ES-I3 (cell line): ENCODE data around the gene TXNRD1.
"Not testable (repeated sequence)": the region's sequence is repeated elsewhere in the genome, so short reads cannot be mapped to it uniquely, and the experiment has no call there.

Experiments
- H3K36me3 ChIP-seq: 2 replicates; pipeline ENCODE4 v1.6.1; 2013; ENCODE audit warnings: mild to moderate bottlenecking, low read length, control low read depth, moderate library complexity; ENCODE audit not compliant: insufficient read depth
- H3K4me1 ChIP-seq: 2 replicates; pipeline ENCODE4 v1.6.1; 2013; ENCODE audit warnings: mild to moderate bottlenecking, control low read depth, low read length; ENCODE audit not compliant: insufficient read depth
- H3K9ac ChIP-seq: 2 replicates; pipeline ENCODE4 v1.6.1; 2013; ENCODE audit warnings: low read depth, mild to moderate bottlenecking, low read length, moderate library complexity
- H3K9me3 ChIP-seq: 2 replicates; pipeline ENCODE4 v1.6.1; 2013; ENCODE audit warnings: mild to moderate bottlenecking, low read length, moderate library complexity; ENCODE audit not compliant: control insufficient read depth, insufficient read depth

TXNRD1 gene

GRCh38 chr12:104290855-104291254 is 75.3 kb downstream of the TXNRD1 start:
- no peak overlapping the region for H3K9ac ChIP-seq
- no peaks in the 10 kb centered on the region; the same call in 1 of the 2 replicates for H3K9me3 ChIP-seq
- H3K4me1 ChIP-seq = peaks cover 12% of the 10 kb centered on the region
- peaks cover 18% of the 10 kb centered on the region for H3K36me3 ChIP-seq

DNA sequence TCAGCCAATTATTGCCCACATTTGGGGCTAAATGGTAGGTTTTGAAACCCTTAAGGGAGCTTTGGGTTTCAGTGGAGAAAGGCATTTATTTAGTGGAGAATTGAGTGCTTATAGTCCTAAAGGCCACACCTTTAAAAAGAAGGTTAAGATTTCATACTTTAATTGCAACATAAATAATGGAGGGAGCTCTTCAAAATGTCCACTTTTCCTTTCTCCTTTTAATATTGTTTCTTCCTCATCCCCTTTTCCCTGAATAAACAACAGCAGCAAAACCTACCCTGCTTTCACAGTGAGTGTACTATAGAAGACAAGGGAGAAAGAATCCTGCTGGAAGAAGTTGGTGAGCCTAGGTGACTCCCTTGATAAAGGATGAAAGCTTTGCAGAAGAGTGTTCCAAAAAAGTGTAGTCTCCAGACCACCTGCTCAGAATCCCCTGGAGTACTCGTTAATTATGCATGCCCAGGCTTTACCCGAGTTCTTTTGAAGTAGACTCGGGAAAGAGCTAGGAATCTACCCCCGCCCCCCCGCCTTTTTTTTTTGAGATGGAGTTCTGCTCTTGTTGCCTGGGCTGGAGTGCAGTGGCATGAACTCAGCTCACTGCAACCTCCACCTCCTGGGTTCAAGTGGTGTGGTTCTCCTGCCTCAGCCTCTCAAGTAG is 76.4 kb downstream of the TXNRD1 start:
- no peaks in the 10 kb centered on the region; the same call in 1 of the 2 replicates for H3K9me3 ChIP-seq
- H3K9ac ChIP-seq = no peak overlapping the region
- H3K36me3 ChIP-seq = peaks cover 23% of the 10 kb centered on the region
- H3K4me1 ChIP-seq = peaks cover 6% of the 10 kb centered on the region

GRCh38 chr12:104292872-104293794 is 77.6 kb downstream of the TXNRD1 start:
- H3K4me1 ChIP-seq = peaks cover 6% of the 10 kb centered on the region
- peaks cover 23% of the 10 kb centered on the region for H3K36me3 ChIP-seq
- H3K9me3 ChIP-seq = no peaks in the 10 kb centered on the region
- no peak overlapping the region for H3K9ac ChIP-seq

DNA sequence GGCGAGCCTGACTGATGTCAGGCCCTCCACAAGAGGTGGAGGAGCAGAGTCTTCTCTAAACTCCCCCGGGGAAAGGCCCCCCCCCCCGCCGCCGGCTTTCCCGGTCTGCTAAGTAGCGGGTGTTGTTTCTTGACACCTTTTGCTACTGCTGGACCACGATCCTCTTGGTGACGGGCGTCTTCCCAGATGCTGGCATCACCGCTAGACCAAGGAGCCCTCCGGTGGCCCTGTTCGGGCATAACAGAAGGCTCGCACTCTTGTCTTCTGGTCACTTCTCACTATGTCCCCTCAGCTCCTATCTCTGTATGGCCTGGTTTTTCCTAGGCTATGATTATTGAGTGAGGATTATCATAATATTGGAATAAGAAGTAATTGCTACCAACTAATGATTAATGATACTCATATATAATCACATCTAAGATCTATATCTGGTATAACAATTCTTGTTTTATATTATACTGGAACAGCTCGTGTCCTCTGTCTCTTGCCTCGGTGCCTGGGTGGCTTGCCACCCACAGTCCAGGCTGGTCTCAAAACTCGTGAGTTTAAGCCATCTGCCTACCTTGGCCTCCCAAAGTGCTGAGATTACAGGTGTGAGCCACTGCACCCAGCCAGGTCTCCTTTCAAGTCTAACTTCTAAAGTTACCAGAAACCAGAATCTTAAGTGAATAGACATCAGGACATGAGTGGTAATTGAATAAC is 78.7 kb downstream of the TXNRD1 start:
- H3K36me3 ChIP-seq = peaks cover 28% of the 10 kb centered on the region
- not testable (repeated sequence) for H3K9me3 ChIP-seq, H3K4me1 ChIP-seq, H3K9ac ChIP-seq

GRCh38 chr12:104294927-104295668 is 79.5 kb downstream of the TXNRD1 start:
- H3K9ac ChIP-seq = no peak overlapping the region
- H3K9me3 ChIP-seq = no peaks in the 10 kb centered on the region
- H3K36me3 ChIP-seq = peaks cover 28% of the 10 kb centered on the region
- H3K4me1 ChIP-seq = peaks cover 6% of the 10 kb centered on the region; the same call in 1 of the 2 replicates

DNA sequence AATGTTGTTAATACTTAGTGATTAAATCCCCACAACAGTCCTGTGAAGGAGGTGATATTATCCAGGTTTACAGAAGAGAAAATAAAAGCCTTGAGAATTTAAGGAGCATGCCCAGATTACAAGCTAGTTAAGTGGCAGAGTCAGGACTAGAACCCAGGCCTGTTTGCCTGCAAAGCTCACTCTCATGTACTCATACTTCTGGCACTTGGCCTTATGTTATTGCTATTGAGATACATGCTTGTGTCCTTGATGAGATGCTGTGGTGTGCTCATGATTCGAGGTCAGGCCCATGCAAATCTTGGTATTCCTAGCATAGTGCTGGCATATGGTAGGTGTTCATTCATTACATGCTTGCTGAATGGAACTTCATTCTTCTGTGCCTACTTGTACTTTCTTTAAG is 80.4 kb downstream of the TXNRD1 start:
- H3K4me1 ChIP-seq = peaks cover 6% of the 10 kb centered on the region; the same call in 1 of the 2 replicates

DNA sequence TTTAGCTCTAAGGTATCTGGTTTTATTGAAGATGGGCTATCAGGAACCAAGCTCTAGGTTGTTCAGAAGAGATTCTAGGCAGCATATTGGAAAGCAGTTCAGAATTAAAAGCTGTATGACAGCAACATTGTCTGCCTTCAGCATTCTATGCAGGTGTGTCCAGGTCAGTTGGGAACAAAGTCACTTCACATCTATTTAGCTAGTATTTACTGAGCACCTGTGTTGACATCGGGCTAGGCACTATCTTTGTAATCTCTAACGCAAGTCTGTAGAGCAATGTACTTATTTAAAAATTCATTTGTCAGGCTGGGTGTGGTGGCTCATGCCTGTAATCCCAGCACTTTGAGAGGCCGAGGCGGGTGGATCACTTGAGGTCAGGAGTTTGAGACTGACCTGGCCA is 81.1 kb downstream of the TXNRD1 start:
- Histone ChIP-seq H3K9me3 (no peaks in the 10 kb centered on the region), H3K9ac (no peak overlapping the region), H3K36me3 (peaks cover 26% of the 10 kb centered on the region), H3K4me1 (peaks cover 5% of the 10 kb centered on the region; the same call in 1 of the 2 replicates)

More for the DNA sequence above, 80.4 kb downstream of the TXNRD1 start:
- H3K36me3 ChIP-seq = peaks cover 28% of the 10 kb centered on the region
- H3K9me3 ChIP-seq = no peaks in the 10 kb centered on the region
- no peak overlapping the region for H3K9ac ChIP-seq

GRCh38 chr12:104297477-104298113 is 82.0 kb downstream of the TXNRD1 start:
- H3K36me3 ChIP-seq = peaks cover 22% of the 10 kb centered on the region
- no peaks in the 10 kb centered on the region for H3K9me3 ChIP-seq
- H3K9ac ChIP-seq = no peak overlapping the region
- no peaks in the 10 kb centered on the region for H3K4me1 ChIP-seq

DNA sequence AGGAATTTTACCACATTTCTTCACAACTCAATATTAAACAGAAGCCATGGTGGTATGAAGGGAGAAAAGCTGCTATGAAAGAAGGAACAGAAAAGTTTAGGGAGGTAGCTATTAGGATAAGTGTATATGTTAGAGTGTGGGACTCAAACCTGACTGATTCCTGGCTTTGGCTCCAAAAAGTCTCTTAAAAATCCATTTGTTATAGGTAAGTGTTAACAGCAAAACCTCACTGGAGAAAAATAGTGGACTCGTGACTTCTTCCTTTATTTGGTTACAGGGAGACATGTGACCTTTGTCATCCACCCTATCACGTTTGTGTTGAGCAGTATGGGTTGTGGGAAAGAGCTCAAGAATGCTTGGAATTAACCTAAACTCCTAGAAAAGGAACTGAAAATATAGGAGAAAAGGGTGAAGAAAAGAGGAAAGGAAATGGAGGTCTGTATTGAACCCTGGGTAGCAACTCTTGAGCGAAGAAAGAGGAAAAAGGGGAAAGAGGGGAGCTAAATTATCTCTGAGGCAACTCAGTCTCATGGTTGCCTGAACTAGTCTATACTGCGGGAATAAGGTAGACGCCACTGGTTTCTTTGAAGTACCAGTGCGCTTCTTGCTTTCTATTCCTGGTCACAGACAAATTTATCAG is 84.4 kb downstream of the TXNRD1 start:
- Histone ChIP-seq H3K9ac (no peak overlapping the region), H3K9me3 (no peaks in the 10 kb centered on the region), H3K36me3 (peaks cover 21% of the 10 kb centered on the region), H3K4me1 (peaks cover 7% of the 10 kb centered on the region)

GRCh38 chr12:104303538-104304151 is 88.1 kb downstream of the TXNRD1 start, which contains the start of gene EID3:
Gene EID3 (plus strand): TSS chr12:104303739. CDS start chr12:104303935, 196 bp downstream.
- Histone ChIP-seq H3K9ac (peak within 1 kb of the TSS; percentile 60), H3K36me3 (peaks cover 11% of the 10 kb centered on the region), H3K9me3 (no peaks in the 10 kb centered on the region), H3K4me1 (peaks cover 10% of the 10 kb centered on the region)

GRCh38 chr12:104304261-104305009 is 88.9 kb downstream of the TXNRD1 start:
- H3K9ac ChIP-seq = peak overlapping the region; percentile 18; the same call in 1 of the 2 replicates
- peaks cover 6% of the 10 kb centered on the region for H3K36me3 ChIP-seq
- peaks cover 10% of the 10 kb centered on the region for H3K4me1 ChIP-seq
- H3K9me3 ChIP-seq = no peaks in the 10 kb centered on the region

- Histone ChIP-seq H3K9ac (no peak overlapping the region), H3K36me3 (peaks cover 6% of the 10 kb centered on the region), H3K9me3 (no peaks in the 10 kb centered on the region), H3K4me1 (peaks cover 10% of the 10 kb centered on the region)
Measured at GRCh38 chr12:104305349-104305748, 89.8 kb downstream of the TXNRD1 start.
